ENCODE measurements around the gene TBPL1. TPM values are rescaled to one million over a fixed set of nuclear protein-coding genes. Genes with fewer than 3 reads are reported as not detected.
"Not testable (repeated sequence)": the region's sequence is repeated elsewhere in the genome, so short reads cannot be mapped to it uniquely, and the experiment has no call there.

TBPL1 gene
- total RNA-seq, 1 experiment from 2014 or later, result 52.0 TPM

- DNase-seq (ENCODE audit: low spot score), result peak; percentile 33
Observed at GRCh38 chr6:133973109-133973971, 20.3 kb downstream of the TBPL1 start.

GRCh38 chr6:133977983-133978895, 25.2 kb downstream of the TBPL1 start:
- peak; percentile 18 for DNase-seq (ENCODE audit: low spot score)

- DNase-seq (ENCODE audit: low spot score), result no peak
Observed at GRCh38 chr6:133978896-133979240, 25.8 kb downstream of the TBPL1 start.

GRCh38 chr6:133979269-133979963, 26.4 kb downstream of the TBPL1 start:
- DNase-seq (ENCODE audit: low spot score), result not testable (repeated sequence)

GRCh38 chr6:133980168-133980567, 27.1 kb downstream of the TBPL1 start:
- DNase-seq (ENCODE audit: low spot score), result no peak

- DNase-seq (ENCODE audit: low spot score), result peak; percentile 80
Observed at GRCh38 chr6:133983099-133983939, 30.3 kb downstream of the TBPL1 start.

- no peak for DNase-seq (ENCODE audit: low spot score)
Observed at GRCh38 chr6:133985970-133986369, 32.9 kb downstream of the TBPL1 start.

- no peak for DNase-seq (ENCODE audit: low spot score)
Observed at GRCh38 chr6:133986942-133987341, 33.9 kb downstream of the TBPL1 start.

GRCh38 chr6:133989525-133989924, 36.5 kb downstream of the TBPL1 start:
- DNase-seq (ENCODE audit: low spot score), result no peak

- no peak for DNase-seq (ENCODE audit: low spot score)
Observed at GRCh38 chr6:133990321-133990720, 37.3 kb downstream of the TBPL1 start.

GRCh38 chr6:133991096-133991593, 38.1 kb downstream of the TBPL1 start:
- peak; percentile 52 for DNase-seq (ENCODE audit: low spot score)

GRCh38 chr6:133992992-133993680, 40.1 kb downstream of the TBPL1 start:
- no peak for DNase-seq (ENCODE audit: low spot score)

GRCh38 chr6:133995296-133995695, 42.3 kb downstream of the TBPL1 start:
- no peak for DNase-seq (ENCODE audit: low spot score)

GRCh38 chr6:133995758-133996157, 42.7 kb downstream of the TBPL1 start:
- DNase-seq (ENCODE audit: low spot score), result no peak

GRCh38 chr6:133997267-133997666, 44.2 kb downstream of the TBPL1 start:
- DNase-seq (ENCODE audit: low spot score), result no peak

GRCh38 chr6:133999305-133999704, 46.3 kb downstream of the TBPL1 start:
- DNase-seq (ENCODE audit: low spot score), result no peak

- DNase-seq (ENCODE audit: low spot score), result no peak
Observed at GRCh38 chr6:134000443-134000842, 47.4 kb downstream of the TBPL1 start.

- DNase-seq (ENCODE audit: low spot score), result peak; percentile 32
Observed at GRCh38 chr6:134002821-134003220, 49.8 kb downstream of the TBPL1 start.

GRCh38 chr6:134003542-134003951, 50.5 kb downstream of the TBPL1 start:
- DNase-seq (ENCODE audit: low spot score), result no peak

- DNase-seq (ENCODE audit: low spot score), result no peak
Observed at GRCh38 chr6:134004714-134005113, 51.7 kb downstream of the TBPL1 start.

Measured in H4 (cell line).